Type B pancreatic cell (in vitro differentiated cells): ENCODE measurements around the gene ZSCAN1. TPM values are rescaled to one million over a fixed set of nuclear protein-coding genes. Genes with fewer than 3 reads are reported as not detected.
A peak's percentile ranks its signal among the peaks of the same experiment; 100 is the strongest.

Experiments
- DNase-seq: peaks from one replicate; pipeline ENCODE4 v3.0.0; 2021; ENCODE audit warnings: mixed read lengths; ENCODE audit not compliant: unreplicated experiment; ENCODE audit errors: extremely low spot score
- H3K27ac Mint-ChIP-seq: 2 replicates; pipeline ENCODE4 v1.8.0; 2021; ENCODE audit warnings: mild to moderate bottlenecking, mixed read lengths
- H3K27me3 Mint-ChIP-seq: 2 replicates; pipeline ENCODE4 v1.8.0; 2021; ENCODE audit warnings: mixed read lengths
- H3K36me3 Mint-ChIP-seq: 2 replicates; pipeline ENCODE4 v1.8.0; 2021; ENCODE audit warnings: mixed read lengths
- H3K4me1 Mint-ChIP-seq: one replicate; pipeline ENCODE4 v1.8.0; 2021; ENCODE audit warnings: mixed read lengths; ENCODE audit not compliant: unreplicated experiment
- H3K4me3 Mint-ChIP-seq: 2 replicates; pipeline ENCODE4 v1.8.0; 2021; ENCODE audit warnings: mild to moderate bottlenecking, mixed read lengths
- H3K9me3 Mint-ChIP-seq: 2 replicates; pipeline ENCODE4 v1.8.0; 2021; ENCODE audit warnings: mixed read lengths
- total RNA-seq: library from RNA; stranded (reverse); gene quantifications from 2 replicates; pipeline ENCODE4 v1.2.1, GENCODE V29; 2021; ENCODE audit warnings: low replicate concordance
- TF ChIP-seq, protein P1 (sequence below): fragments of 200-600 bp; sonication (generic); conservative IDR thresholded peaks from 2 replicates; pipeline ENCODE4 v1.5.0; 2021; ENCODE audit warnings: antibody characterized with exemption, mild to moderate bottlenecking

ZSCAN1 gene
- total RNA-seq, 1 donor from 2014 or later: 1.9 TPM

DNA sequence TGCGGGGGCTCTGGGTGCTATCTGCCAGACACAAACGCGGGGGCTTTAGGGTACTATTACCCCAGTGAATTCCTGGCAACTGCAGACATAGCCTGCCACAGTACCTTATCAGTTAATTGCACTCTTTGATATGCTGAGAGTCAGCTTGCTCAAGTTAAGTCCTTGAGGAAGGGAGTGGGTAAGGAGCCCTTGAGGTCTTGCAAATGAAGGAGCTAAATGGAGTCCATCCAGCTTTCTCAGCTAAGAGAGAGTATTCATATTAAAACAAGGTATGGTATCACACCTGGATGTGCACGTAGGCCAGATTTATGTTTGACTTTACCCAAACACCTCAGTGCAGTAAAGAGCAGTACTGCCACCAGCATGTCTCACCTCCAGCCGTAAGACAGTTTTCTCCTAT, 19.7 kb upstream of the ZSCAN1 start:
- Mint-ChIP-seq H3K4me1 (no peaks in the 10 kb centered on the region), H3K36me3 (peaks cover 15% of the 10 kb centered on the region), H3K27me3 (no peaks in the 10 kb centered on the region), H3K4me3 (no peak overlapping the region), H3K9me3 (peaks cover 6% of the 10 kb centered on the region), H3K27ac (no peak overlapping the region)
- no peak for DNase-seq
- TF ChIP-seq, protein P1, sequence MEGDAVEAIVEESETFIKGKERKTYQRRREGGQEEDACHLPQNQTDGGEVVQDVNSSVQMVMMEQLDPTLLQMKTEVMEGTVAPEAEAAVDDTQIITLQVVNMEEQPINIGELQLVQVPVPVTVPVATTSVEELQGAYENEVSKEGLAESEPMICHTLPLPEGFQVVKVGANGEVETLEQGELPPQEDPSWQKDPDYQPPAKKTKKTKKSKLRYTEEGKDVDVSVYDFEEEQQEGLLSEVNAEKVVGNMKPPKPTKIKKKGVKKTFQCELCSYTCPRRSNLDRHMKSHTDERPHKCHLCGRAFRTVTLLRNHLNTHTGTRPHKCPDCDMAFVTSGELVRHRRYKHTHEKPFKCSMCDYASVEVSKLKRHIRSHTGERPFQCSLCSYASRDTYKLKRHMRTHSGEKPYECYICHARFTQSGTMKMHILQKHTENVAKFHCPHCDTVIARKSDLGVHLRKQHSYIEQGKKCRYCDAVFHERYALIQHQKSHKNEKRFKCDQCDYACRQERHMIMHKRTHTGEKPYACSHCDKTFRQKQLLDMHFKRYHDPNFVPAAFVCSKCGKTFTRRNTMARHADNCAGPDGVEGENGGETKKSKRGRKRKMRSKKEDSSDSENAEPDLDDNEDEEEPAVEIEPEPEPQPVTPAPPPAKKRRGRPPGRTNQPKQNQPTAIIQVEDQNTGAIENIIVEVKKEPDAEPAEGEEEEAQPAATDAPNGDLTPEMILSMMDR: no peak

DNA sequence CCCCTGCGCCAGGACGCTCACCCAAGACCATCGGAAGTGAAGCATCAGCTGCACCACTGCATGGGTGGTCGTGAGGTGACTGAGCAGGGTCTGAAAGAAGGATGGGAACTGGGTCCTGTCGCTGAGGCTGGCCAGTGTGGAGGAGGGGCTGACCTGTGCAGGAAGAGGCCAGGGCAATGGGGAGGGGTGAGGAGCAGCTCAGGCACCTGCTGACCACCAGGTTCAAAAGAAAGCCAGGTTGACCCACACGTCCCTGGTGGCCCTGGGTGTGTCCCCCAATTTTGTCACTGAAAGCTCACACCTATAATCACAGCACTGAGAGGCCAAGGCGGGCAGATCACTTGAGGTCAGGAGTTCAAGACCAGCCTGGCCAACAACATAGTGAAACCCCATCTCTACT, 13.7 kb upstream of the ZSCAN1 start:
- TF ChIP-seq, protein P1: no peak
- Mint-ChIP-seq H3K4me1 (no peaks in the 10 kb centered on the region), H3K36me3 (no peaks in the 10 kb centered on the region), H3K4me3 (no peak overlapping the region), H3K9me3 (peaks cover 5% of the 10 kb centered on the region), H3K27me3 (no peaks in the 10 kb centered on the region), H3K27ac (no peak overlapping the region)
- no peak for DNase-seq

DNA sequence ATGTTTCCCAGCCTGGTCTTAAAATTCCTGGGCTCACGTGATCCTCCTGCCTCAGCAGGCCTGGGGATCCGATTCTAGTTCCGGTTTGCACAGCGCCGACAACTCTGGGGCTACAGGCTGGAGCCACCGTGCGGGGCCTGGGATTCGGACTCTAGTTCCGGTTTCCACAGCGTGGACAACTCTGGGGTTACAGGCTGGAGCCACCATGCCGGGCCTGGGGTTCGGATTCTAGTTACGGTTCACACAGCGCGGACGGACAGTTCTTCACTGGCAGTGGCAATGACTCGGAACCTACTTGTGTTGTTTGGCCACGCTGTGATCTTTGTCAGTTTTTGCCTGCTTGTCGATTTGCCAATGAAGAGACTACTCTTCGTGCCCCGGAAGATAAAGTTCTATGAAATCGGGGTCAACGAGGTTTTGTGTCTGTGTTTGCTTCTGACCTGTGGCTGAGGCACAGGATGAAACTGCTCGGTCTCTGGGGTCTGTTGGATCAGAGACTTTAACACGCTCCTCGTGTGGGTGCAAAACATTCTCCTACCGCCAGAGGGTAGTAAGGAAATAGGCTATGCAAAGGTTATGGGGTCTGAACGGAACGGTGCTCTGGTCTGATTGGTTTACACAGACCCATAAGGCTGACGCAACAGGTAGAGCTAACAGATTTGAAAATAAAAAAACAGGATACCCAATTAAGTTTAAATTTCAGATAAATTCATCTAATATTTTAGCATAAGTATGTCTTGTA, 12.1 kb upstream of the ZSCAN1 start:
- Mint-ChIP-seq H3K4me3 (no peak overlapping the region), H3K9me3 (peaks cover 5% of the 10 kb centered on the region), H3K4me1 (no peaks in the 10 kb centered on the region), H3K27me3 (no peaks in the 10 kb centered on the region), H3K36me3 (no peaks in the 10 kb centered on the region), H3K27ac (no peak overlapping the region)
- TF ChIP-seq, protein P1: peak; percentile 69
- no peak for DNase-seq

DNA sequence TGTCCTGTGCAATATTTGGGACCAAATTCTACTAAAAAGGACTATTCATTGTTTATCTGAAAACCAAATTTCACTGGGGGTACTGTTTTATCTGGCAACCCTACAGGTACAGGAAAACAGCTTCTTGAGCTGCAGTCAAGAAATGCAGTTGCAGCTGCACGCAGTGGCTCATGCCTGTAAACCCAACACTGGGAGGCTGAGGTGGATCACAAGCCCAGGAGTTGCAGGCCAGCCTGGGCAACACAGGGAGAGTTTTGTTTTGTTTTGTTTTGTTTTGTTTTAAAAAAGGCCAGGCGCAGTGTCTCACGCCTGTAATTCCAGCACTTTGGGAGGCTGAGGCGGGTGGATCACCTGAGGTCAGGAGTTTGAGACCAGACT, 11.6 kb upstream of the ZSCAN1 start:
- no peak for DNase-seq
- TF ChIP-seq, protein P1: peak; percentile 3
- Mint-ChIP-seq H3K27ac (no peak overlapping the region), H3K9me3 (peaks cover 5% of the 10 kb centered on the region), H3K4me3 (no peak overlapping the region), H3K36me3 (no peaks in the 10 kb centered on the region), H3K27me3 (no peaks in the 10 kb centered on the region), H3K4me1 (no peaks in the 10 kb centered on the region)

DNA sequence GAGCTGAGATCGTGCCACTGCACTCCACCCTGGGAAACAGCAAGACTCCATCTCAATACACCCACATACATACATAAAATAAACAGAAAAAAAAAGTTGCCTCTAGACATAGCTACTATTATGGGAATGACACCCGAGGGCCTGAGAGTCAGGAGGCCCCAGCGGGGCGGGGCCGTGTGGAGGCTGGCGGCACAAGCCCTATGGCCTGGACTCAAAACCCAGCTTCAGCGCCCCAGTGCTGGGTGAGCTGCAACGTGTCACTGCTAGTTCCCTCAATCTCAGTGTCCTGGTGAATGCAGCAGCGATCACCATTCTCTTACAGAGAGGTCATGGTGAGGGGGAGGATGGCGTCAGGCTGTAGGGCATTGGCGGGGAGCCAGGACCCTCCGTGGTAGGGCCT, 9.2 kb upstream of the ZSCAN1 start:
- TF ChIP-seq, protein P1: no peak
- no peak overlapping the region for H3K4me3 Mint-ChIP-seq
- no peak for DNase-seq
- peaks cover 5% of the 10 kb centered on the region for H3K9me3 Mint-ChIP-seq
- H3K27ac Mint-ChIP-seq: no peak overlapping the region
- H3K27me3 Mint-ChIP-seq: no peaks in the 10 kb centered on the region
- no peaks in the 10 kb centered on the region for H3K4me1 Mint-ChIP-seq
- H3K36me3 Mint-ChIP-seq: no peaks in the 10 kb centered on the region

DNA sequence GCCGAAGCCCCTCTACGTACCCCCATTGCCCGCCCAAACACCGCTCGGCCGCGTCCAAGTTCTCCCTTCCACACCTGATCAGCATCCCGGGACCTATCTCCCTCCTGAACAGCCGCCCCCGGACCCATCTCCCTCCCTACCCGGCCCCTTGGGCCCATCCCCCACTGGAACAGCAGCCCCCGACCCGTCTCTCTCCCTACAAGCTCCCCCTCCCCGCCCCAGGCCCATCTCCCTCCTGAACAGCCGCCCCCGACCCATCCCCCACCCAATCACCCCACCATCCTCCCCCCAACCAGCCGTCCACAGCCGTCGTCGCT, 610 bp downstream of the ZSCAN1 start:
- H3K4me3 Mint-ChIP-seq: peak overlapping the region; percentile 84

More for the DNA sequence above, 610 bp downstream of the ZSCAN1 start:
- H3K27me3 Mint-ChIP-seq: no peaks in the 10 kb centered on the region
- peaks cover 3% of the 10 kb centered on the region for H3K4me1 Mint-ChIP-seq
- no peak overlapping the region for H3K27ac Mint-ChIP-seq
- H3K36me3 Mint-ChIP-seq: peaks cover 9% of the 10 kb centered on the region
- TF ChIP-seq, protein P1: no peak
- H3K9me3 Mint-ChIP-seq: peaks cover 6% of the 10 kb centered on the region
- DNase-seq: no peak
